CD4-positive, alpha-beta memory T cell (primary cell): Measurements from ENCODE around the gene POU2F2. TPM values are rescaled to one million over a fixed set of nuclear protein-coding genes. Genes with fewer than 3 reads are reported as not detected.

Experiments used
- CTCF ChIA-PET: fragments of 350-600 bp; sonication (Branson Sonifier 250); formaldehyde crosslinking; loops from one replicate; lab custom pipeline; 2021; ENCODE audit warnings: inconsistent platforms; ENCODE audit not compliant: partially characterized antibody; lab: Charles Lee
- POLR2A ChIA-PET: fragments of 350-600 bp; sonication (Branson Sonifier 250); formaldehyde crosslinking; loops from one replicate; lab custom pipeline; 2021; ENCODE audit not compliant: partially characterized antibody; lab: Charles Lee
- DNase-seq, 5 donors: peaks; one replicate each; pipeline versions ENCODE4 v3.0.0 to v3.0.0-alpha.2; 2020 to 2022; ENCODE audit warnings: mixed read lengths in 1 of 5
- H3K27ac ChIP-seq: one replicate; pipeline ENCODE4 v1.7.0; 2013; ENCODE audit warnings: low read depth, low read length
- H3K27me3 ChIP-seq: 2 replicates; pipeline ENCODE4 v1.7.0; 2013; ENCODE audit warnings: mild to moderate bottlenecking, low read length, moderate library complexity; ENCODE audit not compliant: insufficient read depth
- H3K36me3 ChIP-seq: 2 replicates; pipeline ENCODE4 v1.7.0; 2013; ENCODE audit warnings: mild to moderate bottlenecking, low read length, moderate library complexity; ENCODE audit not compliant: insufficient read depth
- H3K4me1 ChIP-seq: 2 replicates; pipeline ENCODE4 v1.7.0; 2013; ENCODE audit warnings: mild to moderate bottlenecking, low read length, moderate library complexity; ENCODE audit not compliant: insufficient read depth
- H3K4me3 ChIP-seq, 2 donors: one replicate each; pipeline ENCODE4 v1.7.0; 2013; ENCODE audit warnings: low read length in 2 of 2, mild to moderate bottlenecking in 1 of 2
- H3K9me3 ChIP-seq, 2 donors: one replicate each; pipeline ENCODE4 v1.7.0; 2013; ENCODE audit warnings: low read length in 2 of 2, control low read depth in 1 of 2; ENCODE audit not compliant: control insufficient read depth in 1 of 2
- H3K27ac Mint-ChIP-seq, 7 donors: one replicate each; pipeline ENCODE4 v1.8.0; 2020 to 2021; ENCODE audit warnings: mixed read lengths in 7 of 7, mild to moderate bottlenecking in 6 of 7, inconsistent platforms in 3 of 7, moderate library complexity in 3 of 7
- H3K27me3 Mint-ChIP-seq, 2 donors: one replicate each; pipeline ENCODE4 v1.8.0; 2020 to 2021; ENCODE audit warnings: mixed read lengths in 2 of 2
- H3K36me3 Mint-ChIP-seq, 2 donors: one replicate each; pipeline ENCODE4 v1.8.0; 2020 to 2021; ENCODE audit warnings: mixed read lengths in 2 of 2, inconsistent platforms in 1 of 2, mild to moderate bottlenecking in 1 of 2
- H3K4me1 Mint-ChIP-seq, 4 donors: one replicate each; pipeline ENCODE4 v1.8.0; 2020 to 2021; ENCODE audit warnings: mixed read lengths in 4 of 4, mild to moderate bottlenecking in 1 of 4
- H3K4me3 Mint-ChIP-seq, 8 donors: one replicate each; pipeline ENCODE4 v1.8.0; 2020 to 2021; ENCODE audit warnings: mixed read lengths in 8 of 8, mild to moderate bottlenecking in 7 of 8, moderate library complexity in 6 of 8, inconsistent platforms in 3 of 8
- H3K9me3 Mint-ChIP-seq, 8 donors: one replicate each; pipeline ENCODE4 v1.8.0; 2020 to 2021; ENCODE audit warnings: mixed read lengths in 8 of 8, mild to moderate bottlenecking in 5 of 8, inconsistent platforms in 3 of 8, moderate library complexity in 1 of 8
- intact Hi-C: fragments of 100-400 bp; cut with micrococcal nuclease; formaldehyde crosslinking; loops from one replicate; pipeline ENCODE4 v1.15.1; 2023
- polyA plus RNA-seq, 2 donors: library from polyadenylated mRNA; unstranded; fragments of 300-500 nt; fragmentation: Illumina TruSeq; gene quantifications; one replicate each; pipeline ENCODE4 v1.2.3, GENCODE V29; 2021
- total RNA-seq, 2 experiments: library from RNA; stranded (reverse); gene quantifications; one replicate each; pipeline ENCODE4 v1.2.3, GENCODE V29; 2021

The POU2F2 gene
- total and polyA plus RNA-seq, 4 experiments from 2014 or later = 3.1 to 69.3 (median 45.6) TPM

DNA sequence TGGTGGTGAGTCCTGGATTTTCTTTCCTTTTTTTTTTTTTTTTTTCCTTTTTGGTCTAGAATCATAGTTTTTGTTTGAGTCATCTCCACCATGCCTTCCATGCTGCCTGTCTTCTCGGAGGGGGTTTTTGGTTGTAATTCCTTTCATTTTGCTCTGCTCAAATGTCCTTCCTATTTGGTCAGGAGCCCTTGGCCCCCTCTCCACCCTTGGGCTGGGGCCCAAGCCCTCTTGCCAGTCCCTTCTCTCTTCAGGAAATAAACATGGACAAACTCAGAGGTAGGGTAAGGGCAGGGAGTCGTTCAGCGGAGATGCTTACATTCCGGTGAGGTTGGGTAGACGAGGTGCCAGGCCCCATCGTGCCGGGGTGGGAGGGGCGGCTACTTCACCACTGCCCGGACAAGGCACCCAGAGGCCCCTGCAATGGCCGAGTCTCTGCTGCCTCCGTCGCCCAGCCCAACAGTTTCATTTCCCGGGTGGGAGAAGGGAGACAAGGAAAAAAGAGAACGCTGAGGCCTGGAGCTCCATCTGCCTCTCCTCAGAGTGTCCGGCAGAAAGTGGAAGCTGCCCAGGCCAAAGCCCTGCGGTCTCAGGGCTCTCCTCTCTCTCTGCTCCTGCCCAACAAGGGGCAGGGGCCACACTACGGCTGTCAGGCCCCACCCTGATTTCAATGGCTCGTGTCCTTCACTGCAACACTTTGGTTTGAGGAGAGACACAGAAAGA is 43.6 kb downstream of the POU2F2 start:
- no peak overlapping the region for H3K4me3 ChIP-seq
- H3K9me3 ChIP-seq = no peaks in the 10 kb centered on the region
- no peaks in the 10 kb centered on the region for H3K9me3 Mint-ChIP-seq
- H3K36me3 Mint-ChIP-seq = peaks cover 3 to 18% of the 10 kb centered on the region in 2 donors
- H3K4me3 Mint-ChIP-seq = no peak overlapping the region
- no peak overlapping the region for H3K27ac ChIP-seq
- H3K27ac Mint-ChIP-seq = peak overlapping the region in 4 of 7 donors; percentile 3 to 47 (median 37)
- intact Hi-C loops = no loop called here
- H3K4me1 ChIP-seq = peaks cover 8% of the 10 kb centered on the region
- H3K27me3 ChIP-seq = no peaks in the 10 kb centered on the region
- ChIA-PET CTCF (no interaction called here), POLR2A (interaction anchor here (2.2 kb wide), 1 partner anchor 13 kb away, joined by 5 read pairs; the partner anchor contains the start of gene ZNF574)
- H3K27me3 Mint-ChIP-seq = no peaks in the 10 kb centered on the region
- peaks cover 2% of the 10 kb centered on the region for H3K36me3 ChIP-seq
- no peak for DNase-seq
- H3K4me1 Mint-ChIP-seq = peaks cover 8 to 34% (median 14%) of the 10 kb centered on the region in 4 donors

DNA sequence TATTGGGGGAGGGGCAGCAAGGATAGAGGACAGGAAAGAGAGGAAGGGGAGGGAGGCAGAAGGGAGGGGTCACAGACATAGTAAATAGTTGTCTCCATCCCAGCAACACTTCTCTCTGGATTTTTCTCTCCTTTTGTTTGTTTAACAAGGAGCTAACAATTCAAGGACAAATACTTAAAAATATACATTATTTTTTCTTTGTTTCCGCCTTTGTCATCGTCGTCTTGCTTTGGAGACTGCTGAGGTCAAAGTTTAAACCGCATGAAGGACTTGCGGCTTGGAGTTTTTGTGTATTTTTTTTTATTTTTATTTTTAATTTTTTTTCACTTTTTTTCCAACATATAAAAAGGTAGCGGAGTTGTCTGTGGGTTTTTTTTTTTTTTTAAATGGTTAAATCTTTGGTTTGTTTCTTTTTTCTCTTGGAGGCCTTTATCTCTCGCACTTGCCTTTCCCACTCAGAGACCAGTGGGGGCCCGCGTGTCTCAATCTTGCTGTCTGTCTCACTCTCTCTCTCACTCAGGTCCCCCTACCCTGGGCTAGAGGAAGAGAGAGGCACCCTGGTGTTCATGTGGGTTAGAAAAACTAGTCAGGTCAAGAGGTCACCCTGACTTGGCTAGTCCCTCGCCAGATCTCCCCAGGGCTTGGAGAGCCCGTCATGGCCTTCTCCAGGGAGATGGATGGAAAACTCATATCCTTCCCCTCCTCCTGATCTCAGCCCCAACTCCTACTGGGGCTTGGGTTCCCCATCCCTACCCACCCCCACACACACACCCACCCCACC is 45.3 kb downstream of the POU2F2 start:
- intact Hi-C loops = no loop called here
- Histone ChIP-seq H3K27me3 (no peaks in the 10 kb centered on the region), H3K27ac (no peak overlapping the region), H3K9me3 (no peaks in the 10 kb centered on the region), H3K4me3 (no peak overlapping the region), H3K36me3 (no peaks in the 10 kb centered on the region), H3K4me1 (peaks cover 8% of the 10 kb centered on the region)
- Mint-ChIP-seq H3K4me3 (no peak overlapping the region), H3K27me3 (no peaks in the 10 kb centered on the region), H3K9me3 (no peaks in the 10 kb centered on the region), H3K4me1 (peaks cover 6 to 34% (median 11%) of the 10 kb centered on the region in 4 donors), H3K36me3 (peaks cover 0 to 16% of the 10 kb centered on the region in 2 donors), H3K27ac (peak overlapping the region in 3 of 7 donors; percentile 11 to 81 (median 29))
- POLR2A ChIA-PET = interaction anchor here (2.2 kb wide), 1 partner anchor 11 kb away, joined by 5 read pairs; the partner anchor contains the start of gene ZNF574
- CTCF ChIA-PET = no interaction called here
- DNase-seq = no peak

DNA sequence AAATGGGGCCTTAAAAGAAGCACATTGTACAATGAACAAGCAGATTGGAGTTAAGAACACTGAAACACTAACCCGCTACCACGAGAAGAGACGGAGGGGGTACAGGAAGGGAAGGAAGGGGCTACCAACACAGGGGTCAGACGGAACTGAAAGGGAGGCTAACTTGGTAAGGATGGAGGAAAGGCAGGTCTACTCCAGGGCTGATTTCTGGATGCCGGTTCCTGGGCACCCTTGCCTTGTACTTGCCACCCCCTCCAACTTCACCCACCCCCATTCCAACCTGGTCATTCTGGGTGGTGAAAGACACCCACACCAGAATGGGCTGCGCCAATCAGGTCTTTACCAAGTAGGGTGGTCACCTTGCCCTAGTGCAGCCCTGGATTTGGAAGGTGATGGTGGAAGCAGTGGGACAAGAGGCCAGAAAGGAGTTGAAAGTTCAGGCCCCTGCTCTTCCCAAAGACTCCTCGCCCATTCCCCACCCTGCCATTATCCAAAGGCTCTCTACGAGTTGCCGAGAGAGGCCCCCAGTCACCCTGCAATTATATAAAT is 46.0 kb downstream of the POU2F2 start:
- CTCF ChIA-PET = no interaction called here
- Histone ChIP-seq H3K4me3 (no peak overlapping the region), H3K9me3 (no peaks in the 10 kb centered on the region), H3K36me3 (peaks cover 6% of the 10 kb centered on the region), H3K27me3 (no peaks in the 10 kb centered on the region), H3K27ac (no peak overlapping the region), H3K4me1 (peaks cover 4% of the 10 kb centered on the region)
- H3K27me3 Mint-ChIP-seq = no peaks in the 10 kb centered on the region
- no peak for DNase-seq
- H3K4me3 Mint-ChIP-seq = no peak overlapping the region
- peaks cover 10 to 35% (median 16%) of the 10 kb centered on the region in 4 donors for H3K4me1 Mint-ChIP-seq
- H3K9me3 Mint-ChIP-seq = no peaks in the 10 kb centered on the region
- POLR2A ChIA-PET = no interaction called here
- peaks cover 5 to 23% of the 10 kb centered on the region in 2 donors for H3K36me3 Mint-ChIP-seq
- intact Hi-C loops = no loop called here
- H3K27ac Mint-ChIP-seq = peak overlapping the region in 1 of 7 donors; percentile 43

DNA sequence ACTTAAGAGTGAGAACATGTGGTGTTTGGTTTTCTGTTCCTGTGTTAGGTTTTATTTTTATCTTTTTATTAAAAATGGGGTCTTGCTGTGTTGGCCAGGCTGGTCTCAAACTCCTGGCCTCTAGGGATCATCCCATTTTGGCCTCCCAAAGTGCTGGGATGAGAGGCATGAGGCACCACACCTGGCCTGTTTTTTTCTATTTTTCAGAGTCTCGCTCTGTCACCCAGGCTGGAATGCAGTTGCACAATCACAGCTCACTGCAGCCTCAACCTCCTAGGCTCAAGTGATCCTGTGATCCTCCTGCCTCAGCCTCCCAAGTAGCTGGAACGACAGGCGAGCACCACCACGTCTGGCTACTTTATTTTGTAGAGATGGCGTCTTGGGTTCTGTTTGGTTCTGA is 48.7 kb downstream of the POU2F2 start:
- H3K27ac Mint-ChIP-seq = peak overlapping the region in 2 of 7 donors; percentile 6 to 16

DNA sequence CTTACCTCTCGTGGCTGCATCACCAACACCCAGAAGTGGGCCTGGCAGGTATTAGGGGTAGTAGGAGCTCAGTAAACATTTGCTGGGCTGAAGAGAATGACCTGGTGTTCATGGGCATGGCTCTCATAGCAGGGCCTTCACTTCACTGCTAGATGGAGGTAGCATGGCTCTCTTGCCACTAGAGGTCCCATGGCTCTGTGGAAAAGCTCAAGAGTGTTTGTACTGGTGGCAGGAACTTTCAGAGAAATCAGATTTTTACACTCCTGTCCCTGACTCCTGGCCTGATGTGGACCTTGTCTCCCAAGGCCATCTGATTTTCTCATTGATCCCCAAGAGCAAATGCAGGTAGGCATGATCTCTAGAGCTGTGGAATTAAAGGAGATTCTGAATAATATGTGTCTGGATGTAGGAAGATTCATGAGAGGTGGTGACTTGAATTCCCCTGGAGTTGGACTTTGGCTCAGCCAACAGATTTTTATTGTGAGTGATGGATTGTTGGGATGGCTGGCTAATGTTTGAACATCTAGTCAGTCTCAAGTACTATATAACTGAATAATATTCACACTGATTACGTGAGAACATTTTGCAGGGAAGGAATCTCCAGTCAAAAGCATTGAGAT is 50.6 kb downstream of the POU2F2 start:
- H3K9me3 Mint-ChIP-seq = no peaks in the 10 kb centered on the region
- no peaks in the 10 kb centered on the region for H3K27me3 Mint-ChIP-seq
- peaks cover 32% of the 10 kb centered on the region for H3K36me3 ChIP-seq
- intact Hi-C loops = no loop called here
- H3K27ac ChIP-seq = no peak overlapping the region
- no peak for DNase-seq
- H3K36me3 Mint-ChIP-seq = peaks cover 13 to 44% of the 10 kb centered on the region in 2 donors
- H3K4me1 ChIP-seq = peaks cover 15% of the 10 kb centered on the region
- H3K27me3 ChIP-seq = no peaks in the 10 kb centered on the region
- no peaks in the 10 kb centered on the region for H3K9me3 ChIP-seq
- ChIA-PET CTCF (interaction anchor here (0.6 to 1.0 kb wide), 2 partner anchors 17 to 348 kb away, joined by 3 to 4 read pairs; no protein-coding TSS in a partner anchor), POLR2A (no interaction called here)
- H3K4me1 Mint-ChIP-seq = peaks cover 17 to 32% (median 28%) of the 10 kb centered on the region in 4 donors
- H3K4me3 ChIP-seq = no peak overlapping the region
- peak overlapping the region in 2 of 8 donors; percentile 1 to 33 for H3K4me3 Mint-ChIP-seq
- H3K27ac Mint-ChIP-seq = peak overlapping the region; percentile 9 to 91 (median 39)

More for the DNA sequence above, 48.7 kb downstream of the POU2F2 start:
- H3K9me3 ChIP-seq = no peaks in the 10 kb centered on the region
- no peak overlapping the region for H3K4me3 Mint-ChIP-seq
- H3K36me3 Mint-ChIP-seq = peaks cover 13 to 34% of the 10 kb centered on the region in 2 donors
- H3K9me3 Mint-ChIP-seq = no peaks in the 10 kb centered on the region
- peaks cover 2 to 16% (median 12%) of the 10 kb centered on the region in 4 donors for H3K4me1 Mint-ChIP-seq
- intact Hi-C loops = no loop called here
- no peaks in the 10 kb centered on the region for H3K27me3 ChIP-seq
- H3K36me3 ChIP-seq = peaks cover 32% of the 10 kb centered on the region
- DNase-seq = no peak
- no peak overlapping the region for H3K4me3 ChIP-seq
- ChIA-PET POLR2A (no interaction called here), CTCF (no interaction called here)
- no peaks in the 10 kb centered on the region for H3K4me1 ChIP-seq
- no peaks in the 10 kb centered on the region for H3K27me3 Mint-ChIP-seq
- no peak overlapping the region for H3K27ac ChIP-seq

DNA sequence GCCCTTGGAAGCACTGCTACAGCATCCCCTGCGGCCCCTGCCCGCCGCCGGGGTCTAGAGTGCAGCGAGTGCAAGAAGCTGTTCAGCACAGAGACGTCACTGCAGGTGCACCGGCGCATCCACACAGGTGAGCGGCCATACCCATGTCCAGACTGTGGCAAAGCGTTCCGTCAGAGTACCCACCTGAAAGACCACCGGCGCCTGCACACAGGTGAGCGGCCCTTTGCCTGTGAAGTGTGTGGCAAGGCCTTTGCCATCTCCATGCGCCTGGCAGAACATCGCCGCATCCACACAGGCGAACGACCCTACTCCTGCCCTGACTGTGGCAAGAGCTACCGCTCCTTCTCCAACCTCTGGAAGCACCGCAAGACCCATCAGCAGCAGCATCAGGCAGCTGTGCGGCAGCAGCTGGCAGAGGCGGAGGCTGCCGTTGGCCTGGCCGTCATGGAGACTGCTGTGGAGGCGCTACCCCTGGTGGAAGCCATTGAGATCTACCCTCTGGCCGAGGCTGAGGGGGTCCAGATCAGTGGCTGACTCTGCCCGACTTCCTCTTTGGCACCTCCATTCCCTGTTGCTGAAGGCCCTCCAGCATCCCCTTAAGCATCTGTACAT is 51.4 kb downstream of the POU2F2 start:
- Mint-ChIP-seq H3K4me3 (no peak overlapping the region), H3K36me3 (peaks cover 13 to 46% of the 10 kb centered on the region in 2 donors), H3K27ac (peak overlapping the region in 2 of 7 donors; percentile 61 to 65), H3K27me3 (no peaks in the 10 kb centered on the region), H3K4me1 (peaks cover 21 to 38% (median 34%) of the 10 kb centered on the region in 4 donors), H3K9me3 (peaks cover 0 to under 1% (median 0%) of the 10 kb centered on the region in 8 donors)
- Histone ChIP-seq H3K4me3 (no peak overlapping the region), H3K36me3 (peaks cover 32% of the 10 kb centered on the region), H3K27me3 (no peaks in the 10 kb centered on the region), H3K9me3 (no peaks in the 10 kb centered on the region), H3K27ac (no peak overlapping the region), H3K4me1 (peaks cover 17% of the 10 kb centered on the region)
- DNase-seq = no peak
- intact Hi-C loops = no loop called here
- ChIA-PET POLR2A (interaction anchor here (1.1 kb wide), 1 partner anchor 43 kb away, joined by 3 read pairs; no protein-coding TSS in a partner anchor), CTCF (interaction anchor here (1.0 kb wide), 1 partner anchor 18 kb away, joined by 3 read pairs; no protein-coding TSS in a partner anchor)
